Measurements from ENCODE around the gene PHF20.
A peak's percentile ranks its signal among the peaks of the same experiment; 100 is the strongest.

Gene PHF20

GRCh38 chr20:35974256-35974655 lies 202.4 kb downstream of the PHF20 start:
- no peak overlapping the region for H2BK120ac ChIP-seq (ENCODE audit: low read depth, low read length)
- no CpG with 5 or more reads among the region's 4 CpGs for WGBS, 2 donors (ENCODE audit: extremely low coverage in 2 of 2, insufficient read length in 2 of 2, insufficient replicate concordance in 1 of 2)
- no peak for DNase-seq (ENCODE audit: low spot score)

GRCh38 chr20:35975576-35976373 lies 204.0 kb downstream of the PHF20 start:
- H4K8ac ChIP-seq (ENCODE audit: low read depth, low read length): no peak overlapping the region
- H4K91ac ChIP-seq (ENCODE audit: low read depth, low read length, poor library complexity): no peak overlapping the region
- H2BK15ac ChIP-seq (ENCODE audit: low read length): no peak overlapping the region
- no peak overlapping the region for H3K14ac ChIP-seq (ENCODE audit: low read length)
- H3K4me3 ChIP-seq (ENCODE audit: low read length in 2 of 2): no peak overlapping the region
- H2BK12ac ChIP-seq (ENCODE audit: low read length): no peak overlapping the region
- no peak overlapping the region for H3K4me2 ChIP-seq (ENCODE audit: insufficient read depth, low read length, poor library complexity, severe bottlenecking)
- H3K9me3 ChIP-seq (replicated peaks in 1 of 2; ENCODE audit: control insufficient read depth in 2 of 2, insufficient read depth in 1 of 2, low read depth in 1 of 2, low read length in 2 of 2): peaks cover 2 to 3% of the 10 kb centered on the region in 2 donors
- no peak overlapping the region for H3K27ac ChIP-seq (replicated peaks; ENCODE audit: low read length)
- no peak for DNase-seq (ENCODE audit: low spot score)
- H3K27me3 ChIP-seq (ENCODE audit: control insufficient read depth in 3 of 3, insufficient read depth in 3 of 3, low read depth in 1 of 3, low read length in 3 of 3): peaks cover 0 to 18% (median 0%) of the 10 kb centered on the region in 3 experiments
- H3K4ac ChIP-seq (ENCODE audit: low read length): no peak overlapping the region
- no peak overlapping the region for H3K9ac ChIP-seq (ENCODE audit: low read depth, low read length, poor library complexity)
- no peak overlapping the region for H2AFZ ChIP-seq (ENCODE audit: low read length)
- H2BK120ac ChIP-seq (ENCODE audit: low read depth, low read length): no peak overlapping the region
- peaks cover 0 to 2% of the 10 kb centered on the region in 2 donors for H3K4me1 ChIP-seq (ENCODE audit: control insufficient read depth in 2 of 2, insufficient read depth in 1 of 2, low read depth in 1 of 2, low read length in 2 of 2)
- H3K36me3 ChIP-seq (replicated peaks in 1 of 2; ENCODE audit: control insufficient read depth in 2 of 2, insufficient read depth in 2 of 2, low read length in 2 of 2): no peaks in the 10 kb centered on the region
- no peak overlapping the region for H2AK5ac ChIP-seq (ENCODE audit: low read depth, low read length)
- WGBS, 2 donors (ENCODE audit: extremely low coverage in 2 of 2, insufficient read length in 2 of 2, insufficient replicate concordance in 1 of 2): no CpG with 5 or more reads among the region's 9 CpGs
- no peak overlapping the region for H3K23ac ChIP-seq (ENCODE audit: low read depth, low read length, poor library complexity)
- no peak overlapping the region for H3K18ac ChIP-seq (ENCODE audit: low read length)
- no peaks in the 10 kb centered on the region for H3K79me1 ChIP-seq (ENCODE audit: low read depth, low read length)
- no peak overlapping the region for H2BK5ac ChIP-seq (ENCODE audit: low read length)

More at GRCh38 chr20:35974256-35974655, 202.4 kb downstream of the PHF20 start:
- Histone ChIP-seq H3K23ac (ENCODE audit: low read depth, low read length, poor library complexity) (no peak overlapping the region), H2BK12ac (ENCODE audit: low read length) (no peak overlapping the region), H4K8ac (ENCODE audit: low read depth, low read length) (no peak overlapping the region), H3K9me3 (replicated peaks in 1 of 2; ENCODE audit: control insufficient read depth in 2 of 2, insufficient read depth in 1 of 2, low read depth in 1 of 2, low read length in 2 of 2) (peaks cover 2 to 3% of the 10 kb centered on the region in 2 donors), H3K18ac (ENCODE audit: low read length) (no peak overlapping the region), H3K14ac (ENCODE audit: low read length) (no peak overlapping the region), H4K91ac (ENCODE audit: low read depth, low read length, poor library complexity) (no peak overlapping the region), H2BK15ac (ENCODE audit: low read length) (no peak overlapping the region), H3K79me1 (ENCODE audit: low read depth, low read length) (no peaks in the 10 kb centered on the region), H2AFZ (ENCODE audit: low read length) (no peak overlapping the region), H3K4me2 (ENCODE audit: insufficient read depth, low read length, poor library complexity, severe bottlenecking) (no peak overlapping the region), H3K4me3 (ENCODE audit: low read length in 2 of 2) (no peak overlapping the region), H2BK5ac (ENCODE audit: low read length) (peak overlapping the region; percentile 30), H2AK5ac (ENCODE audit: low read depth, low read length) (no peak overlapping the region), H3K4ac (ENCODE audit: low read length) (no peak overlapping the region), H3K27me3 (ENCODE audit: control insufficient read depth in 3 of 3, insufficient read depth in 3 of 3, low read depth in 1 of 3, low read length in 3 of 3) (peaks cover 0 to 7% (median 0%) of the 10 kb centered on the region in 3 experiments), H3K4me1 (ENCODE audit: control insufficient read depth in 2 of 2, insufficient read depth in 1 of 2, low read depth in 1 of 2, low read length in 2 of 2) (peaks cover 0 to 2% of the 10 kb centered on the region in 2 donors), H3K27ac (replicated peaks; ENCODE audit: low read length) (no peak overlapping the region), H3K36me3 (replicated peaks in 1 of 2; ENCODE audit: control insufficient read depth in 2 of 2, insufficient read depth in 2 of 2, low read length in 2 of 2) (no peaks in the 10 kb centered on the region), H3K9ac (ENCODE audit: low read depth, low read length, poor library complexity) (no peak overlapping the region)

GRCh38 chr20:35978041-35978513 lies 206.3 kb downstream of the PHF20 start:
- Histone ChIP-seq H3K18ac (ENCODE audit: low read length) (no peak overlapping the region), H2BK120ac (ENCODE audit: low read depth, low read length) (no peak overlapping the region), H3K23ac (ENCODE audit: low read depth, low read length, poor library complexity) (no peak overlapping the region), H2AFZ (ENCODE audit: low read length) (no peak overlapping the region), H2AK5ac (ENCODE audit: low read depth, low read length) (no peak overlapping the region), H3K27me3 (ENCODE audit: control insufficient read depth in 3 of 3, insufficient read depth in 3 of 3, low read depth in 1 of 3, low read length in 3 of 3) (peaks cover 0 to 20% (median 0%) of the 10 kb centered on the region in 3 experiments), H3K14ac (ENCODE audit: low read length) (no peak overlapping the region), H2BK5ac (ENCODE audit: low read length) (no peak overlapping the region), H3K27ac (replicated peaks; ENCODE audit: low read length) (no peak overlapping the region), H3K9ac (ENCODE audit: low read depth, low read length, poor library complexity) (no peak overlapping the region), H3K4ac (ENCODE audit: low read length) (no peak overlapping the region), H2BK15ac (ENCODE audit: low read length) (no peak overlapping the region), H3K79me1 (ENCODE audit: low read depth, low read length) (no peaks in the 10 kb centered on the region), H3K9me3 (replicated peaks in 1 of 2; ENCODE audit: control insufficient read depth in 2 of 2, insufficient read depth in 1 of 2, low read depth in 1 of 2, low read length in 2 of 2) (peaks cover 0 to 2% of the 10 kb centered on the region in 2 donors), H3K36me3 (replicated peaks in 1 of 2; ENCODE audit: control insufficient read depth in 2 of 2, insufficient read depth in 2 of 2, low read length in 2 of 2) (no peaks in the 10 kb centered on the region), H3K4me1 (ENCODE audit: control insufficient read depth in 2 of 2, insufficient read depth in 1 of 2, low read depth in 1 of 2, low read length in 2 of 2) (peaks cover 0 to 2% of the 10 kb centered on the region in 2 donors), H4K91ac (ENCODE audit: low read depth, low read length, poor library complexity) (no peak overlapping the region), H4K8ac (ENCODE audit: low read depth, low read length) (no peak overlapping the region), H3K4me2 (ENCODE audit: insufficient read depth, low read length, poor library complexity, severe bottlenecking) (no peak overlapping the region), H2BK12ac (ENCODE audit: low read length) (no peak overlapping the region), H3K4me3 (ENCODE audit: low read length in 2 of 2) (no peak overlapping the region)
- WGBS, 2 donors (ENCODE audit: extremely low coverage in 2 of 2, insufficient read length in 2 of 2, insufficient replicate concordance in 1 of 2): no CpG with 5 or more reads among the region's 9 CpGs
- no peak for DNase-seq (ENCODE audit: low spot score)

GRCh38 chr20:35979544-35979943 lies 207.7 kb downstream of the PHF20 start:
- H3K4ac ChIP-seq (ENCODE audit: low read length): no peak overlapping the region
- H4K91ac ChIP-seq (ENCODE audit: low read depth, low read length, poor library complexity): no peak overlapping the region
- no peak overlapping the region for H2BK5ac ChIP-seq (ENCODE audit: low read length)
- H2BK12ac ChIP-seq (ENCODE audit: low read length): no peak overlapping the region
- H3K9ac ChIP-seq (ENCODE audit: low read depth, low read length, poor library complexity): no peak overlapping the region
- no peak overlapping the region for H3K4me2 ChIP-seq (ENCODE audit: insufficient read depth, low read length, poor library complexity, severe bottlenecking)
- no peak overlapping the region for H2AFZ ChIP-seq (ENCODE audit: low read length)
- H4K8ac ChIP-seq (ENCODE audit: low read depth, low read length): no peak overlapping the region
- no peaks in the 10 kb centered on the region for H3K36me3 ChIP-seq (replicated peaks in 1 of 2; ENCODE audit: control insufficient read depth in 2 of 2, insufficient read depth in 2 of 2, low read length in 2 of 2)
- peaks cover 0 to 1% of the 10 kb centered on the region in 2 donors for H3K9me3 ChIP-seq (replicated peaks in 1 of 2; ENCODE audit: control insufficient read depth in 2 of 2, insufficient read depth in 1 of 2, low read depth in 1 of 2, low read length in 2 of 2)
- H2BK120ac ChIP-seq (ENCODE audit: low read depth, low read length): no peak overlapping the region
- no CpG with 5 or more reads among the region's 5 CpGs for WGBS, 2 donors (ENCODE audit: extremely low coverage in 2 of 2, insufficient read length in 2 of 2, insufficient replicate concordance in 1 of 2)
- peaks cover 0 to 2% of the 10 kb centered on the region in 2 donors for H3K4me1 ChIP-seq (ENCODE audit: control insufficient read depth in 2 of 2, insufficient read depth in 1 of 2, low read depth in 1 of 2, low read length in 2 of 2)
- no peak for DNase-seq (ENCODE audit: low spot score)
- no peak overlapping the region for H3K4me3 ChIP-seq (ENCODE audit: low read length in 2 of 2)
- no peaks in the 10 kb centered on the region for H3K79me1 ChIP-seq (ENCODE audit: low read depth, low read length)
- no peak overlapping the region for H3K18ac ChIP-seq (ENCODE audit: low read length)
- H3K27ac ChIP-seq (replicated peaks; ENCODE audit: low read length): no peak overlapping the region
- peaks cover 0 to 20% (median 0%) of the 10 kb centered on the region in 3 experiments for H3K27me3 ChIP-seq (ENCODE audit: control insufficient read depth in 3 of 3, insufficient read depth in 3 of 3, low read depth in 1 of 3, low read length in 3 of 3)
- H3K14ac ChIP-seq (ENCODE audit: low read length): no peak overlapping the region
- H3K23ac ChIP-seq (ENCODE audit: low read depth, low read length, poor library complexity): no peak overlapping the region
- H2BK15ac ChIP-seq (ENCODE audit: low read length): no peak overlapping the region
- H2AK5ac ChIP-seq (ENCODE audit: low read depth, low read length): no peak overlapping the region

Measured in neuronal stem cell (in vitro differentiated cells).